B cell (primary cell): ENCODE measurements around the gene BLVRB. TPM values are rescaled to one million over a fixed set of nuclear protein-coding genes. Genes with fewer than 3 reads are reported as not detected.

ENCODE experiments used
- ATAC-seq: fragments of 200-7000 bp; cut with Tn5 transposase; one replicate; pipeline ENCODE4 v1.10.0; 2021; ENCODE audit warnings: low read depth, mild to moderate bottlenecking, moderate number of reproducible peaks, moderate library complexity
- CTCF ChIA-PET: fragments of 350-600 bp; sonication (Branson Sonifier 250); formaldehyde crosslinking; loops from one replicate; lab custom pipeline; 2021; ENCODE audit warnings: antibody characterized with exemption, inconsistent platforms; lab: Charles Lee
- POLR2A ChIA-PET: fragments of 350-600 bp; sonication (Branson Sonifier 250); formaldehyde crosslinking; loops from one replicate; lab custom pipeline; 2021; ENCODE audit warnings: antibody characterized with exemption; lab: Charles Lee
- DNase-seq: peaks from one replicate; pipeline ENCODE4 v3.0.0; 2013
- H2AFZ ChIP-seq: 2 replicates; pipeline ENCODE4 v1.6.1; 2012; ENCODE audit warnings: mild to moderate bottlenecking, low read depth, low read length; ENCODE audit not compliant: insufficient read depth, poor library complexity, severe bottlenecking
- H3K27ac ChIP-seq, 2 donors: 1 replicate in 1 of 2; 2 replicates in 1 of 2; pipeline ENCODE4 v1.5.1; 2012 to 2013; ENCODE audit warnings: low read length in 2 of 2, mild to moderate bottlenecking in 2 of 2, moderate library complexity in 1 of 2
- H3K27me3 ChIP-seq, 4 experiments: fragments of 200-600 bp in 1 of 4; sonication (generic) in 1 of 4; replicated peaks in 1 of 4; 1 replicate in 2 of 4; 2 replicates in 2 of 4; pipeline versions ENCODE4 v1.6.1 to v1.7.0; 2013 to 2016; ENCODE audit warnings: low read length in 3 of 4, mild to moderate bottlenecking in 2 of 4, mixed read lengths in 1 of 4, moderate library complexity in 1 of 4; ENCODE audit not compliant: insufficient read depth in 4 of 4, control insufficient read depth in 3 of 4; ENCODE audit errors: control extremely low read depth in 1 of 4
- H3K36me3 ChIP-seq, 2 experiments: replicated peaks in 1 of 2; 1 replicate in 1 of 2; 2 replicates in 1 of 2; pipeline versions ENCODE4 v1.6.1 to v1.7.1; 2013; ENCODE audit warnings: low read length in 1 of 2; ENCODE audit not compliant: insufficient read depth in 2 of 2, control insufficient read depth in 1 of 2; ENCODE audit errors: control extremely low read depth in 1 of 2, extremely low read depth in 1 of 2
- H3K4me1 ChIP-seq, 2 donors: fragments of 200-600 bp in 1 of 2; sonication (generic) in 1 of 2; 1 replicate in 1 of 2; 2 replicates in 1 of 2; pipeline versions ENCODE4 v1.5.1 to v1.6.1; 2013 to 2017; ENCODE audit warnings: low read length in 2 of 2; ENCODE audit not compliant: control insufficient read depth in 2 of 2, insufficient read depth in 2 of 2
- H3K4me2 ChIP-seq: replicated peaks from 2 replicates; pipeline ENCODE3; 2012; ENCODE audit warnings: mild to moderate bottlenecking, low read depth, low read length; ENCODE audit not compliant: poor library complexity, severe bottlenecking
- H3K4me3 ChIP-seq, 5 experiments: fragments of 200-600 bp in 1 of 5; sonication (generic) in 1 of 5; 1 replicate in 3 of 5; 2 replicates in 2 of 5; pipeline versions ENCODE4 v1.5.1 to v1.7.0; 2011 to 2016; ENCODE audit warnings: low read length in 4 of 5, mild to moderate bottlenecking in 4 of 5, low read depth in 2 of 5, control low read depth in 1 of 5, moderate library complexity in 1 of 5; ENCODE audit not compliant: insufficient read depth in 1 of 5; ENCODE audit errors: control extremely low read depth in 1 of 5, extremely low read depth in 1 of 5
- H3K79me2 ChIP-seq: fragments of 200-600 bp; sonication (generic); one replicate; pipeline ENCODE4 v1.6.0; 2016; ENCODE audit warnings: low read length; ENCODE audit not compliant: control insufficient read depth, insufficient read depth
- H3K9ac ChIP-seq: fragments of 200-600 bp; sonication (generic); 2 replicates; pipeline ENCODE4 v1.6.1; 2017; ENCODE audit warnings: mild to moderate bottlenecking, low read length, moderate library complexity
- H3K9me3 ChIP-seq, 3 donors: one replicate each; pipeline versions ENCODE4 v1.6.1 to v1.7.1; 2013; ENCODE audit warnings: low read length in 2 of 3; ENCODE audit not compliant: control insufficient read depth in 2 of 3, insufficient read depth in 1 of 3; ENCODE audit errors: control extremely low read depth in 1 of 3
- H4K20me1 ChIP-seq: 2 replicates; pipeline ENCODE4 v1.6.0; 2012; ENCODE audit warnings: mild to moderate bottlenecking, low read length; ENCODE audit not compliant: insufficient read depth, control insufficient read depth, poor library complexity, severe bottlenecking
- H3K27ac Mint-ChIP-seq: one replicate; pipeline ENCODE4 v1.8.0; 2021; ENCODE audit warnings: mixed read lengths
- H3K27me3 Mint-ChIP-seq: one replicate; pipeline ENCODE4 v1.8.0; 2021; ENCODE audit warnings: mixed read lengths
- H3K4me1 Mint-ChIP-seq: one replicate; pipeline ENCODE4 v1.8.0; 2021; ENCODE audit warnings: mixed read lengths
- H3K4me3 Mint-ChIP-seq: one replicate; pipeline ENCODE4 v1.8.0; 2021; ENCODE audit warnings: mixed read lengths
- H3K9me3 Mint-ChIP-seq: one replicate; pipeline ENCODE4 v1.8.0; 2022; ENCODE audit warnings: mixed read lengths; ENCODE audit not compliant: insufficient read depth
- EZH2 ChIP-seq: IDR thresholded peaks from 2 replicates; pipeline ENCODE4 v1.6.1; 2012; ENCODE audit warnings: borderline replicate concordance, low read depth, mild to moderate bottlenecking, moderate library complexity, low read length; ENCODE audit not compliant: insufficient read depth, poor library complexity, severe bottlenecking
- WGBS: methylation state at CpG from one replicate; pipeline ENCODE4 v1.1.5; 2013; ENCODE audit warnings: missing lambda C conversion rate; ENCODE audit not compliant: insufficient coverage; 5-methylcytosine and 5-hydroxymethylcytosine counted together
- intact Hi-C: fragments of 100-400 bp; cut with micrococcal nuclease; formaldehyde crosslinking; loops from one replicate; pipeline ENCODE4 v1.10.0; 2022
- polyA plus RNA-seq: library from polyadenylated mRNA; depleted of rRNA; stranded (reverse); fragments of >200 nt; gene quantifications from 2 replicates; pipeline ENCODE4 v1.2.3, GENCODE V29; 2012
- total RNA-seq, 2 donors: library from RNA; stranded (reverse); fragments of 120-200 nt in 1 of 2; gene quantifications; 1 replicate in 1 of 2; 2 replicates in 1 of 2; pipeline versions ENCODE4 v1.2.3 to v1.2.4, GENCODE V29; 2013 to 2022
- TF ChIP-seq, protein P1 (sequence below): fragments of 200-600 bp; IDR thresholded peaks from one replicate; pipeline ENCODE4 v1.8.0; 2022; ENCODE audit warnings: antibody characterized with exemption, mild to moderate bottlenecking

Gene BLVRB
- total and polyA plus RNA-seq, 2 donors (not counting 1 experiment from before 2014, with no cell fraction given), result 14.2 to 23.2 TPM

DNA sequence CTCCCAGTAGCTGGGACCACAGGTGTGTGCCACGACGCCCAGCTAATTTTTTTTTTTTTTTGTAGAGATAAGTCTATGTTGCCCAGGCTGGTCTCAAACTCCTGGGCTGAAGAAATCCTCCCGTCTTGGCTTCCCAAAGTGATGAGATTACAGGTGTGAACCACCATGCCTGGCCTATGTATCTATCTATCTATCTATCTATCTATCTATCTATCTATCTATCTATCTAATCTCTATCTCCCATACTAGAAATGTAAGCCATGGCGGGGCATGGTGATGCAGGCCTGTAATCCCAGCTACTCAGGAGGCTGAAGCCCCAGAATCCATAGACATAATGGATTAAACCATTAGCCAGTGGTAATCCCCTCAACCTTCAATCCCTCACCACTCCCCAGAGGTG is 14.9 kb downstream of the BLVRB start:
- Mint-ChIP-seq H3K4me1 (no peaks in the 10 kb centered on the region), H3K4me3 (no peak overlapping the region), H3K27ac (no peak overlapping the region), H3K27me3 (no peaks in the 10 kb centered on the region), H3K9me3 (no peaks in the 10 kb centered on the region)
- H3K79me2 ChIP-seq, result no peaks in the 10 kb centered on the region
- no peak overlapping the region for H3K4me3 ChIP-seq
- H3K27me3 ChIP-seq, result no peaks in the 10 kb centered on the region
- ChIA-PET POLR2A (no interaction called here), CTCF (interaction anchor here (1.1 to 2.4 kb wide), 2 partner anchors 13 to 15 kb away, joined by 4 to 7 read pairs; partner anchors contain the start of gene BLVRB)
- no peak overlapping the region for H3K9ac ChIP-seq
- H3K36me3 ChIP-seq, result no peaks in the 10 kb centered on the region
- H3K27ac ChIP-seq, result no peak overlapping the region
- no peak overlapping the region for H3K4me2 ChIP-seq
- intact Hi-C loops, result no loop called here
- no peaks in the 10 kb centered on the region for H4K20me1 ChIP-seq
- no peak overlapping the region for H2AFZ ChIP-seq
- ATAC-seq, result no peak
- H3K9me3 ChIP-seq, result no peaks in the 10 kb centered on the region
- H3K4me1 ChIP-seq, result no peaks in the 10 kb centered on the region
- WGBS, result 100% methylated on average over 3 of the region's 4 CpGs
- DNase-seq, result no peak
- TF ChIP-seq, protein P1, sequence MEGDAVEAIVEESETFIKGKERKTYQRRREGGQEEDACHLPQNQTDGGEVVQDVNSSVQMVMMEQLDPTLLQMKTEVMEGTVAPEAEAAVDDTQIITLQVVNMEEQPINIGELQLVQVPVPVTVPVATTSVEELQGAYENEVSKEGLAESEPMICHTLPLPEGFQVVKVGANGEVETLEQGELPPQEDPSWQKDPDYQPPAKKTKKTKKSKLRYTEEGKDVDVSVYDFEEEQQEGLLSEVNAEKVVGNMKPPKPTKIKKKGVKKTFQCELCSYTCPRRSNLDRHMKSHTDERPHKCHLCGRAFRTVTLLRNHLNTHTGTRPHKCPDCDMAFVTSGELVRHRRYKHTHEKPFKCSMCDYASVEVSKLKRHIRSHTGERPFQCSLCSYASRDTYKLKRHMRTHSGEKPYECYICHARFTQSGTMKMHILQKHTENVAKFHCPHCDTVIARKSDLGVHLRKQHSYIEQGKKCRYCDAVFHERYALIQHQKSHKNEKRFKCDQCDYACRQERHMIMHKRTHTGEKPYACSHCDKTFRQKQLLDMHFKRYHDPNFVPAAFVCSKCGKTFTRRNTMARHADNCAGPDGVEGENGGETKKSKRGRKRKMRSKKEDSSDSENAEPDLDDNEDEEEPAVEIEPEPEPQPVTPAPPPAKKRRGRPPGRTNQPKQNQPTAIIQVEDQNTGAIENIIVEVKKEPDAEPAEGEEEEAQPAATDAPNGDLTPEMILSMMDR, result no peak
- no peak for TF ChIP-seq EZH2

DNA sequence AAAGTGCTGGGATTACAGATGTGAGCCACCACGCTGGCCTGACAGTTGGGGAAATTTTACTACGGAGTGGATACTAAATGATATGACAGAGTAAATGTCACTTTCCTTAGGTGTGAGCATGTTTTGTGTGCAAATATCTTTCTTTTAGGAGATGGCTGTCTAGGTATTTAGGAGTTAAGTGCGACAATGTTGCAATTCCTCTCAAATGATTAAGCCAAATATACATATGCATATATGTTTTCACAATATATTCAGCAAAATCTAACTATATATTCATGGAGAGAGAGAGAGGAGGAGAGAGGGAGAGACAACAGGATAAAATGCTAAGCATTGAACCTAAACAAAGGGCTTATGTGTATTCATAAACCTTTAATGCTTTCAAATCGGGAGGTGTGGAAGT is 16.0 kb downstream of the BLVRB start:
- Histone ChIP-seq H2AFZ (no peak overlapping the region), H3K79me2 (no peaks in the 10 kb centered on the region), H3K4me1 (peaks cover 3 to 4% of the 10 kb centered on the region in 2 donors), H3K9me3 (no peaks in the 10 kb centered on the region), H3K36me3 (no peaks in the 10 kb centered on the region), H3K4me2 (no peak overlapping the region), H4K20me1 (no peaks in the 10 kb centered on the region), H3K27me3 (no peaks in the 10 kb centered on the region), H3K9ac (no peak overlapping the region), H3K4me3 (no peak overlapping the region), H3K27ac (no peak overlapping the region)
- WGBS, result 90% methylated on average over 3 of the region's 4 CpGs
- no peak for DNase-seq
- CTCF ChIA-PET, result interaction anchor here (0.7 to 2.4 kb wide), 3 partner anchors 14 to 1781 kb away, joined by 4 to 7 read pairs (median 4); partner anchors contain the start of gene BLVRB
- H3K9me3 Mint-ChIP-seq, result no peaks in the 10 kb centered on the region
- H3K27me3 Mint-ChIP-seq, result no peaks in the 10 kb centered on the region
- TF ChIP-seq EZH2, result no peak
- TF ChIP-seq, protein P1, result no peak
- POLR2A ChIA-PET, result no interaction called here
- no peak for ATAC-seq
- intact Hi-C loops, result no loop called here
- peaks cover 6% of the 10 kb centered on the region for H3K4me1 Mint-ChIP-seq
- no peak overlapping the region for H3K4me3 Mint-ChIP-seq
- no peak overlapping the region for H3K27ac Mint-ChIP-seq
